PFSK-1 (cell line): ENCODE data around the gene MAP1B.

ENCODE experiments used
- FOXP2 ChIP-seq: optimal IDR thresholded peaks from 2 replicates; pipeline ENCODE3; 2011; ENCODE audit warnings: borderline replicate concordance, control low read depth, inconsistent platforms; ENCODE audit not compliant: insufficient read depth; ENCODE audit errors: extremely low read length, extremely low read depth
- POLR2AphosphoS5 ChIP-seq: IDR thresholded peaks from 2 replicates; pipeline ENCODE4 v1.6.1; 2012; ENCODE audit warnings: low read depth, mild to moderate bottlenecking, control low read depth, low read length, moderate library complexity
- REST ChIP-seq, 2 experiments: IDR thresholded peaks; 2 replicates each; pipeline versions ENCODE4 v1.6.1 to v1.8.0; 2011 to 2012; ENCODE audit warnings: low read depth in 2 of 2, low read length in 2 of 2, control low read depth in 1 of 2, inconsistent platforms in 1 of 2, mild to moderate bottlenecking in 1 of 2, moderate library complexity in 1 of 2; ENCODE audit not compliant: insufficient read depth in 1 of 2
- SIN3A ChIP-seq: IDR thresholded peaks from 2 replicates; pipeline ENCODE4 v1.6.1; 2012; ENCODE audit warnings: mild to moderate bottlenecking, low read length, moderate library complexity, borderline replicate concordance; ENCODE audit not compliant: insufficient read depth
- TAF1 ChIP-seq: IDR thresholded peaks from 2 replicates; pipeline ENCODE4 v1.6.1; 2012; ENCODE audit warnings: low read length, control low read depth, borderline replicate concordance; ENCODE audit not compliant: insufficient read depth

The MAP1B gene

GRCh38 chr5:72203251-72203845 is 96.1 kb downstream of the MAP1B start:
- TF ChIP-seq SIN3A, result no peak
- no peak for TF ChIP-seq FOXP2
- TF ChIP-seq TAF1, result no peak
- TF ChIP-seq POLR2AphosphoS5, result no peak
- no peak for TF ChIP-seq REST (IDR thresholded peaks at IDR 0.05; ENCODE audit: insufficient read depth in 1 of 2, low read depth in 2 of 2, low read length in 2 of 2)

- TF ChIP-seq SIN3A, result no peak
- TF ChIP-seq REST (IDR thresholded peaks at IDR 0.05; ENCODE audit: insufficient read depth in 1 of 2, low read depth in 2 of 2, low read length in 2 of 2), result no peak
- TF ChIP-seq FOXP2, result no peak
- no peak for TF ChIP-seq TAF1
- no peak for TF ChIP-seq POLR2AphosphoS5
Observed at GRCh38 chr5:72204946-72205345, 97.7 kb downstream of the MAP1B start.

DNA sequence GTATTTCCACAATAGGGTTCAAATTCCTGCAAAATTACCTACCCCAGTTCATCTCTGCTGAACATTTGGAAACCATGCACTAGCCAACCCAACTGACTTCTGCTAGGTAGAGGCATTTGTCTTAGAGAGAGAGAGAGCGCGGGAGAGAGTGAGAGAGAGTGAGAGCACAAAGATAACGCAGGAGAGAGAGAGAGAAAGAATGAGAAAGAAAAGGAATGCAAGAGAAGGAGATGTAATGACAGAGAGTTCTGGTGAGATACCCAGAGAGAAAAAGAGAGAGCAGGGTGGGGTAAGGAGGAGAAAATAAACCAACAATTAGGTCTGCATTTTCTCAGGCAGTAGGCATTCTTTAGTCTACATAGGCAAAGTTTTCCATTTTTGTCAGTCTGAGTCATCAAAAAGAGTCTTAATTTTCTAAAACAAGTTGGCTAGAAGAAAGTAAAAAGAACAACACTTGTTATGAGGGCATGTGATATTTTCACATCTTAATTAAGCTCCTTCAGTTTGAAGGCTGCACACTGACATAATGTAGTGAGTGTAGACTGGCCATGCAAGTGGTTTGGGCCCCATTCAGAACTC is 98.2 kb downstream of the MAP1B start:
- no peak for TF ChIP-seq FOXP2
- no peak for TF ChIP-seq REST (IDR thresholded peaks at IDR 0.05; ENCODE audit: insufficient read depth in 1 of 2, low read depth in 2 of 2, low read length in 2 of 2)
- TF ChIP-seq SIN3A, result no peak
- no peak for TF ChIP-seq POLR2AphosphoS5
- no peak for TF ChIP-seq TAF1

DNA sequence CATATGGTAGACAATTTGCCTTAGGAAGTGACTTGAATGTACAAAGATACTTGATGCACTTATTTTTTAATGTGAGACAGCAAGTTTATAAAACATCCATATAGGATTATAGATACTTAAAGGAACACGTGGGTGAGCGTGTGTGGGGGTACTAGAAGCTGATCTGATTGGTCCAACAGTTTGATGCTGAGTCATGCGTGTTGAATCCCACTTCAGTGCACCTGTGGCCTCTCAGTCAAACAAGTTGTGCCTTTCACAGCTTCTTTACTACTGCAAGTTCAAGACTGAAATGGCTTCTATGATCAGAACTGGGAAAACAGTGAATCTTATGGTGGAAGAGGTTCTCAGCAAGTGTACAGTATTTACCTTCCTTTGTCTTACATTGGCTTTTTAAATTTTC is 98.9 kb downstream of the MAP1B start:
- TF ChIP-seq FOXP2, result no peak
- no peak for TF ChIP-seq POLR2AphosphoS5
- TF ChIP-seq REST (IDR thresholded peaks at IDR 0.05; ENCODE audit: insufficient read depth in 1 of 2, low read depth in 2 of 2, low read length in 2 of 2), result no peak
- TF ChIP-seq TAF1, result no peak
- no peak for TF ChIP-seq SIN3A

DNA sequence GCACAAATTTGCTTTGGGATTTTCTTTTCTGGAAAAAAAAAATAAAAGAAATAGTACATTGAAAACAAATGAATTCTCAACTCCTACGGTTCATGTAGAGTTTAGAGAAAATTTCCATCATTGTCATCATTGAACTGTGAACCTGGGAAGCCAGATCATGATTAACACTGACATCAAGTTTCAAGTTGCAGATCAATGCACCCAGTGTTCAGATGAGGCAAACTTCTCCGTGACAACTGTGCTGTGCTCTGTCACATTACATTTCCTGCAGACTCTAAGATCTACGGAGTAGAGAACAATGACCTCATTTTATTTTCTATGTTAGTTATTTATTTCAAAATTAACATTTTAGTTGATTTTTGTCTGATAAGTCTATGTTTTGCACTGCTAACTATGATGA is 99.7 kb downstream of the MAP1B start:
- TF ChIP-seq POLR2AphosphoS5 (no peak), TAF1 (no peak), REST (IDR thresholded peaks at IDR 0.05; ENCODE audit: insufficient read depth in 1 of 2, low read depth in 2 of 2, low read length in 2 of 2) (no peak), FOXP2 (no peak), SIN3A (no peak)
